ENCODE data around the gene NECAP2.
"Not testable (repeated sequence)": the region's sequence is repeated elsewhere in the genome, so short reads cannot be mapped to it uniquely, and the experiment has no call there.

The NECAP2 gene

GRCh38 chr1:16433030-16433429 lies 7.5 kb upstream of the NECAP2 start:
- no peak for DNase-seq

- no peak for DNase-seq
Measured at GRCh38 chr1:16434007-16434406, 6.5 kb upstream of the NECAP2 start.

GRCh38 chr1:16434501-16434900 lies 6.0 kb upstream of the NECAP2 start:
- no peak for DNase-seq

- no peak for DNase-seq
Measured at GRCh38 chr1:16436946-16437474, 3.5 kb upstream of the NECAP2 start, which contains the start of gene SPATA21. Gene SPATA21 (minus strand): TSS chr1:16437424. CDS start chr1:16431371, 6,053 bp downstream.

GRCh38 chr1:16438516-16438915 lies 2.0 kb upstream of the NECAP2 start:
- no peak for DNase-seq

- DNase-seq, result no peak
Measured at GRCh38 chr1:16438924-16439323, 1.6 kb upstream of the NECAP2 start.

- peak; percentile 61 for DNase-seq
Measured at GRCh38 chr1:16440131-16440469, 424 bp upstream of the NECAP2 start.

GRCh38 chr1:16441282-16441665 lies 750 bp downstream of the NECAP2 start:
- no peak for DNase-seq

- no peak for DNase-seq
Measured at GRCh38 chr1:16442265-16442664, 1.7 kb downstream of the NECAP2 start.

- DNase-seq, result no peak
Measured at GRCh38 chr1:16442941-16443340, 2.4 kb downstream of the NECAP2 start.

GRCh38 chr1:16443975-16444770 lies 3.6 kb downstream of the NECAP2 start:
- no peak for DNase-seq

GRCh38 chr1:16445052-16445451 lies 4.5 kb downstream of the NECAP2 start:
- no peak for DNase-seq

- no peak for DNase-seq
Measured at GRCh38 chr1:16446116-16446515, 5.6 kb downstream of the NECAP2 start.

GRCh38 chr1:16447641-16448040 lies 7.1 kb downstream of the NECAP2 start:
- DNase-seq, result no peak

GRCh38 chr1:16449065-16449464 lies 8.5 kb downstream of the NECAP2 start:
- DNase-seq, result no peak

GRCh38 chr1:16449666-16450065 lies 9.1 kb downstream of the NECAP2 start:
- DNase-seq, result no peak

- no peak for DNase-seq
Measured at GRCh38 chr1:16450863-16451481, 10.4 kb downstream of the NECAP2 start.

GRCh38 chr1:16451841-16452528 lies 11.5 kb downstream of the NECAP2 start:
- no peak for DNase-seq

- DNase-seq, result not testable (repeated sequence)
Measured at GRCh38 chr1:16454909-16455308, 14.4 kb downstream of the NECAP2 start.

- DNase-seq, result not testable (repeated sequence)
Measured at GRCh38 chr1:16456151-16456550, 15.6 kb downstream of the NECAP2 start.

- no peak for DNase-seq
Measured at GRCh38 chr1:16458831-16459230, 18.3 kb downstream of the NECAP2 start.

- DNase-seq, result no peak
Measured at GRCh38 chr1:16459352-16459925, 18.9 kb downstream of the NECAP2 start.

- DNase-seq, result no peak
Measured at GRCh38 chr1:16461681-16462080, 21.2 kb downstream of the NECAP2 start.

All from NCI-H510A (cell line).